ENCODE results near the gene KCNMB2. TPM values are rescaled to one million over a fixed set of nuclear protein-coding genes. Genes with fewer than 3 reads are reported as not detected.

KCNMB2 gene
- total RNA-seq, 1 experiment from 2014 or later = not detected

- no peak for DNase-seq
Observed at GRCh38 chr3:178496911-178497310, 39.3 kb upstream of the KCNMB2 start.

GRCh38 chr3:178498871-178499270 is 37.4 kb upstream of the KCNMB2 start:
- Histone ChIP-seq H3K27me3 (ENCODE audit: low read length) (0 out of 2 replicates have a peak, but pooled peaks cover 2% of the 10 kb centered on the region), H3K79me2 (ENCODE audit: low read length) (no peaks in the 10 kb centered on the region), H3K4me3 (ENCODE audit: low read length) (no peak overlapping the region), H3K36me3 (ENCODE audit: low read depth, low read length) (no peaks in the 10 kb centered on the region), H3K4me1 (ENCODE audit: insufficient read depth, low read length) (no peaks in the 10 kb centered on the region), H3K9me3 (ENCODE audit: low read length) (no peaks in the 10 kb centered on the region), H3K9me2 (replicated peaks; ENCODE audit: low read length) (no peaks in the 10 kb centered on the region), H2AFZ (ENCODE audit: low read length) (no peak overlapping the region), H3K9ac (ENCODE audit: low read length) (no peak overlapping the region), H3F3A (ENCODE audit: low read length, unreplicated experiment) (no peaks in the 10 kb centered on the region), H3K4me2 (ENCODE audit: low read length) (no peak overlapping the region), H3K27ac (ENCODE audit: low read length) (no peak overlapping the region), H4K20me1 (ENCODE audit: low read length) (no peaks in the 10 kb centered on the region)
- no TSS peak for BruUV-seq (replicated peaks)
- no peak for ATAC-seq
- DNase-seq = no peak
- ChIA-PET CTCF (no interaction called here), POLR2A (ENCODE audit: unreplicated experiment) (no interaction called here)
- no peak for TF ChIP-seq EZH2phosphoT487 (IDR thresholded peaks at IDR 0.05; ENCODE audit: borderline replicate concordance, low read length)
- TF ChIP-seq CTCF (conservative IDR thresholded peaks at IDR 0.05; ENCODE audit: low read depth, low read length) = no peak
- no peak for TF ChIP-seq EZH2 (IDR thresholded peaks at IDR 0.05; ENCODE audit: low read length, unreplicated experiment)
- intact Hi-C loops (cut with micrococcal nuclease) = no loop called here

More at GRCh38 chr3:178496911-178497310, 39.3 kb upstream of the KCNMB2 start:
- Histone ChIP-seq H3K4me1 (ENCODE audit: insufficient read depth, low read length) (no peaks in the 10 kb centered on the region), H3K27ac (ENCODE audit: low read length) (no peak overlapping the region), H3K4me2 (ENCODE audit: low read length) (no peak overlapping the region), H3K27me3 (ENCODE audit: low read length) (peaks cover 3% of the 10 kb centered on the region; the same call in 1 of the 2 replicates), H3K9me3 (ENCODE audit: low read length) (no peaks in the 10 kb centered on the region), H3K79me2 (ENCODE audit: low read length) (no peaks in the 10 kb centered on the region), H2AFZ (ENCODE audit: low read length) (no peak overlapping the region), H3K9me2 (replicated peaks; ENCODE audit: low read length) (no peaks in the 10 kb centered on the region), H3K9ac (ENCODE audit: low read length) (no peak overlapping the region), H3K4me3 (ENCODE audit: low read length) (no peak overlapping the region), H3F3A (ENCODE audit: low read length, unreplicated experiment) (no peaks in the 10 kb centered on the region), H3K36me3 (ENCODE audit: low read depth, low read length) (no peaks in the 10 kb centered on the region), H4K20me1 (ENCODE audit: low read length) (no peaks in the 10 kb centered on the region)
- ChIA-PET CTCF (no interaction called here), POLR2A (ENCODE audit: unreplicated experiment) (no interaction called here)
- no TSS peak for BruUV-seq (replicated peaks)
- no peak for ATAC-seq
- TF ChIP-seq EZH2phosphoT487 (IDR thresholded peaks at IDR 0.05; ENCODE audit: borderline replicate concordance, low read length) (no peak), CTCF (conservative IDR thresholded peaks at IDR 0.05; ENCODE audit: low read depth, low read length) (no peak), EZH2 (IDR thresholded peaks at IDR 0.05; ENCODE audit: low read length, unreplicated experiment) (no peak)
- intact Hi-C loops (cut with micrococcal nuclease) = no loop called here

GRCh38 chr3:178500631-178501030 is 35.6 kb upstream of the KCNMB2 start:
- no TSS peak for BruUV-seq (replicated peaks)
- CTCF ChIA-PET = no interaction called here
- no peak overlapping the region for H3K4me3 ChIP-seq (ENCODE audit: low read length)

More at GRCh38 chr3:178500631-178501030, 35.6 kb upstream of the KCNMB2 start:
- H3K9me3 ChIP-seq (ENCODE audit: low read length) = no peaks in the 10 kb centered on the region
- no peak overlapping the region for H3K9ac ChIP-seq (ENCODE audit: low read length)
- POLR2A ChIA-PET (ENCODE audit: unreplicated experiment) = no interaction called here
- no peaks in the 10 kb centered on the region for H3K27me3 ChIP-seq (ENCODE audit: low read length)
- H2AFZ ChIP-seq (ENCODE audit: low read length) = no peak overlapping the region
- no peaks in the 10 kb centered on the region for H4K20me1 ChIP-seq (ENCODE audit: low read length)
- H3K27ac ChIP-seq (ENCODE audit: low read length) = no peak overlapping the region
- no peaks in the 10 kb centered on the region for H3K9me2 ChIP-seq (replicated peaks; ENCODE audit: low read length)
- DNase-seq (peak; percentile 40), ATAC-seq (peak; percentile 31; the same call in 1 of the 2 replicates)
- intact Hi-C loops (cut with micrococcal nuclease) = no loop called here
- H3F3A ChIP-seq (ENCODE audit: low read length, unreplicated experiment) = no peaks in the 10 kb centered on the region
- H3K36me3 ChIP-seq (ENCODE audit: low read depth, low read length) = no peaks in the 10 kb centered on the region
- H3K79me2 ChIP-seq (ENCODE audit: low read length) = no peaks in the 10 kb centered on the region
- no peaks in the 10 kb centered on the region; the same call in 1 of the 2 replicates for H3K4me1 ChIP-seq (ENCODE audit: insufficient read depth, low read length)
- TF ChIP-seq CTCF (conservative IDR thresholded peaks at IDR 0.05; ENCODE audit: low read depth, low read length) (no peak), EZH2 (IDR thresholded peaks at IDR 0.05; ENCODE audit: low read length, unreplicated experiment) (no peak), EZH2phosphoT487 (IDR thresholded peaks at IDR 0.05; ENCODE audit: borderline replicate concordance, low read length) (no peak)
- H3K4me2 ChIP-seq (ENCODE audit: low read length) = no peak overlapping the region
